WTC11 (cell line): ENCODE measurements around the gene SORCS2.

ENCODE experiments used
- CREB1 ChIP-seq: sonication (generic); formaldehyde crosslinking; IDR thresholded peaks from 2 replicates; pipeline ENCODE4 v1.8.0; 2023; ENCODE audit warnings: mild to moderate bottlenecking, missing genetic modification reagents
- CTCF ChIP-seq: fragments of 200-600 bp; IDR thresholded peaks from 2 replicates; pipeline ENCODE4 v1.8.0; 2022; ENCODE audit warnings: antibody characterized with exemption
- IRF2 ChIP-seq: sonication (generic); formaldehyde crosslinking; IDR thresholded peaks from 2 replicates; pipeline ENCODE4 v1.8.0; 2022; ENCODE audit warnings: low read depth, missing genetic modification reagents, borderline replicate concordance
- NR3C1 ChIP-seq: sonication (generic); formaldehyde crosslinking; conservative IDR thresholded peaks from 2 replicates; pipeline ENCODE4 v1.8.1; 2023; ENCODE audit warnings: low read depth, mild to moderate bottlenecking, missing genetic modification reagents
- ZNF425 ChIP-seq: fragments of 250-450 bp; sonication (Bioruptor Pico); conservative IDR thresholded peaks from 2 replicates; pipeline ENCODE4 v1.9.0; 2021; ENCODE audit warnings: mild to moderate bottlenecking

GRCh38 chr4:7461230-7461629 lies 268.9 kb downstream of the SORCS2 start:
- TF ChIP-seq CTCF (no peak), CREB1 (no peak), ZNF425 (CRISPR knock-in tag) (no peak), IRF2 (CRISPR knock-in tag) (no peak), NR3C1 (CRISPR knock-in tag) (no peak)
